Kidney capillary endothelial cell (primary cell): ENCODE measurements around the gene TPSD1.

Source experiments
- DNase-seq: peaks from one replicate; pipeline ENCODE4 v3.0.0-alpha.2; 2018; ENCODE audit warnings: low spot score

The TPSD1 gene

GRCh38 chr16:1299868-1300203 is 44.0 kb downstream of the TPSD1 start:
- DNase-seq, result no peak

GRCh38 chr16:1300664-1301476 is 45.0 kb downstream of the TPSD1 start:
- DNase-seq, result peak; percentile 51

- DNase-seq, result no peak
Measured at GRCh38 chr16:1301562-1301961, 45.7 kb downstream of the TPSD1 start.

GRCh38 chr16:1305823-1306222 is 50.0 kb downstream of the TPSD1 start:
- DNase-seq, result no peak

GRCh38 chr16:1306334-1306733 is 50.5 kb downstream of the TPSD1 start:
- no peak for DNase-seq

GRCh38 chr16:1308036-1308976 is 52.4 kb downstream of the TPSD1 start:
- DNase-seq, result no peak
